OCI-LY1 (cell line): Measurements from ENCODE around the gene ZNF653.
"Not testable (repeated sequence)": the region's sequence is repeated elsewhere in the genome, so short reads cannot be mapped to it uniquely, and the experiment has no call there.

Experiments used
- H2AFZ ChIP-seq: fragments of 200-600 bp; sonication (generic), shearing (Covaris generic); 2 replicates; pipeline ENCODE4 v1.6.0; 2014; ENCODE audit warnings: antibody characterized with exemption, mild to moderate bottlenecking, low read length
- H3F3A ChIP-seq: fragments of 200-600 bp; sonication (generic), shearing (Covaris generic); 2 replicates; pipeline ENCODE4 v1.6.0; 2014; ENCODE audit warnings: mild to moderate bottlenecking, antibody characterized with exemption, low read length, moderate library complexity; ENCODE audit not compliant: insufficient read depth
- H3K27ac ChIP-seq: fragments of 200-600 bp; sonication (generic); 2 replicates; pipeline ENCODE4 v1.5.1; 2014; ENCODE audit warnings: low read length, mixed run types, mild to moderate bottlenecking, low read depth; ENCODE audit not compliant: poor library complexity, severe bottlenecking
- H3K27me3 ChIP-seq: fragments of 200-600 bp; sonication (generic); 2 replicates; pipeline ENCODE4 v1.6.0; 2014; ENCODE audit warnings: antibody characterized with exemption, mild to moderate bottlenecking, low read length, moderate library complexity; ENCODE audit not compliant: insufficient read depth
- H3K36me3 ChIP-seq: fragments of 200-600 bp; sonication (generic); 2 replicates; pipeline ENCODE4 v1.6.1; 2014; ENCODE audit warnings: mild to moderate bottlenecking, antibody characterized with exemption, low read length, moderate library complexity, mixed read lengths; ENCODE audit not compliant: insufficient read depth
- H3K4me1 ChIP-seq: fragments of 200-600 bp; sonication (generic); 2 replicates; pipeline ENCODE4 v1.5.1; 2014; ENCODE audit warnings: mild to moderate bottlenecking, low read length, moderate library complexity; ENCODE audit not compliant: insufficient read depth, severe bottlenecking
- H3K4me2 ChIP-seq: fragments of 200-600 bp; sonication (generic), shearing (Covaris generic); 2 replicates; pipeline ENCODE4 v1.6.1; 2014; ENCODE audit warnings: low read length
- H3K4me3 ChIP-seq: fragments of 200-600 bp; sonication (generic); 2 replicates; pipeline ENCODE4 v1.5.1; 2014; ENCODE audit warnings: low read length, low read depth, mild to moderate bottlenecking, mixed read lengths; ENCODE audit not compliant: poor library complexity, severe bottlenecking
- H3K79me2 ChIP-seq: fragments of 200-600 bp; shearing (Covaris generic); 2 replicates; pipeline ENCODE4 v1.6.1; 2016; ENCODE audit warnings: mixed run types, low read length, mixed read lengths; ENCODE audit not compliant: insufficient read depth
- H3K9ac ChIP-seq: fragments of 200-600 bp; sonication (generic), shearing (Covaris generic); 2 replicates; pipeline ENCODE4 v1.6.1; 2014; ENCODE audit warnings: mild to moderate bottlenecking, low read length, mixed read lengths
- H3K9me2 ChIP-seq: fragments of 200-600 bp; sonication (generic), shearing (Covaris generic); 2 replicates; pipeline ENCODE4 v1.6.1; 2014; ENCODE audit warnings: low read depth, mild to moderate bottlenecking, low read length, mixed read lengths
- H3K9me3 ChIP-seq: fragments of 200-600 bp; shearing (Covaris generic); 2 replicates; pipeline ENCODE4 v1.6.1; 2014; ENCODE audit warnings: low read length, mixed read lengths
- H4K20me1 ChIP-seq: fragments of 200-600 bp; sonication (generic), shearing (Covaris generic); 2 replicates; pipeline ENCODE4 v1.6.0; 2016; ENCODE audit warnings: mild to moderate bottlenecking, low read length; ENCODE audit not compliant: insufficient read depth
- CTCF ChIP-seq: fragments of 200-600 bp; sonication (generic), shearing (Covaris generic); IDR thresholded peaks from 2 replicates; pipeline ENCODE4 v1.5.1; 2017; ENCODE audit warnings: mild to moderate bottlenecking, antibody characterized with exemption, low read length, moderate library complexity, mixed read lengths
- EZH2 ChIP-seq: fragments of 200-600 bp; sonication (generic), shearing (Covaris generic); IDR thresholded peaks from 2 replicates; pipeline ENCODE4 v1.8.0; 2017; ENCODE audit warnings: borderline replicate concordance, mixed run types, mild to moderate bottlenecking, antibody characterized with exemption, low read length, moderate library complexity, mixed read lengths

ZNF653 gene

GRCh38 chr19:11473725-11474124 is 31.9 kb downstream of the ZNF653 start:
- no peak for TF ChIP-seq EZH2
- Histone ChIP-seq H3K9me3 (no peaks in the 10 kb centered on the region), H4K20me1 (no peaks in the 10 kb centered on the region), H3F3A (no peaks in the 10 kb centered on the region), H3K36me3 (no peaks in the 10 kb centered on the region), H3K9ac (no peak overlapping the region), H3K27ac (no peak overlapping the region), H3K9me2 (no peaks in the 10 kb centered on the region), H3K79me2 (no peaks in the 10 kb centered on the region), H3K4me1 (no peaks in the 10 kb centered on the region), H2AFZ (no peak overlapping the region), H3K27me3 (0 out of 2 replicates have a peak, but pooled peaks cover 4% of the 10 kb centered on the region), H3K4me3 (no peak overlapping the region), H3K4me2 (no peak overlapping the region)

- H3K79me2 ChIP-seq, H2AFZ ChIP-seq, H3K27ac ChIP-seq, H3F3A ChIP-seq, H3K27me3 ChIP-seq, H4K20me1 ChIP-seq, H3K4me3 ChIP-seq, H3K4me1 ChIP-seq, H3K9me2 ChIP-seq, H3K9ac ChIP-seq, H3K4me2 ChIP-seq, H3K9me3 ChIP-seq, H3K36me3 ChIP-seq: not testable (repeated sequence)
Measured at GRCh38 chr19:11468266-11468845, 37.3 kb downstream of the ZNF653 start.

GRCh38 chr19:11465600-11465999 is 40.0 kb downstream of the ZNF653 start:
- 0 out of 2 replicates have a peak, but pooled peaks cover 4% of the 10 kb centered on the region for H3K27me3 ChIP-seq
- H3K9ac ChIP-seq: no peak overlapping the region
- TF ChIP-seq EZH2: no peak
- TF ChIP-seq CTCF: no peak
- no peaks in the 10 kb centered on the region for H3K9me2 ChIP-seq
- H3F3A ChIP-seq: no peaks in the 10 kb centered on the region
- no peaks in the 10 kb centered on the region for H3K4me1 ChIP-seq
- H3K9me3 ChIP-seq: no peaks in the 10 kb centered on the region
- no peak overlapping the region for H3K27ac ChIP-seq
- H2AFZ ChIP-seq: no peak overlapping the region
- H3K36me3 ChIP-seq: no peaks in the 10 kb centered on the region
- H4K20me1 ChIP-seq: no peaks in the 10 kb centered on the region
- no peak overlapping the region for H3K4me2 ChIP-seq
- H3K4me3 ChIP-seq: no peak overlapping the region
- no peaks in the 10 kb centered on the region for H3K79me2 ChIP-seq

GRCh38 chr19:11464333-11465265 is 41.0 kb downstream of the ZNF653 start:
- Histone ChIP-seq H3F3A (no peaks in the 10 kb centered on the region), H3K4me2 (no peak overlapping the region), H3K4me1 (no peaks in the 10 kb centered on the region), H3K9me3 (no peaks in the 10 kb centered on the region), H3K79me2 (no peaks in the 10 kb centered on the region), H4K20me1 (no peaks in the 10 kb centered on the region), H2AFZ (no peak overlapping the region), H3K27me3 (0 out of 2 replicates have a peak, but pooled peaks cover 2% of the 10 kb centered on the region), H3K36me3 (no peaks in the 10 kb centered on the region), H3K9me2 (no peaks in the 10 kb centered on the region), H3K9ac (no peak overlapping the region), H3K4me3 (no peak overlapping the region), H3K27ac (no peak overlapping the region)
- TF ChIP-seq EZH2: no peak
- TF ChIP-seq CTCF: no peak
